H1 (cell line): Measurements from ENCODE around the gene TERC. TPM values are rescaled to one million over a fixed set of nuclear protein-coding genes. Genes with fewer than 3 reads are reported as not detected.

Source experiments
- CTCF ChIA-PET: fragments of 300-600 bp; sonication (Branson Sonifier 250); formaldehyde crosslinking; loops from one replicate; lab custom pipeline; 2021; ENCODE audit not compliant: partially characterized antibody; lab: Charles Lee
- POLR2A ChIA-PET: fragments of 300-600 bp; sonication (Branson Sonifier 250); formaldehyde crosslinking; loops from one replicate; lab custom pipeline; 2021; ENCODE audit warnings: inconsistent platforms; ENCODE audit not compliant: partially characterized antibody; lab: Charles Lee
- DNase-seq, 2 experiments: peaks; one replicate each; pipeline versions ENCODE4 v3.0.0 to v3.0.0-alpha.2; 2010 to 2022; ENCODE audit warnings: low spot score in 2 of 2, low read depth in 1 of 2, mixed read lengths in 1 of 2
- FAIRE-seq: peaks from 2 replicates; lab custom pipeline; 2011; peaks lifted over from hg19 to GRCh38; lab: Jason Lieb, UNC
- H2AFZ ChIP-seq: 2 replicates; pipeline ENCODE4 v1.8.1; 2012; ENCODE audit warnings: low read length, inconsistent platforms
- H2AK5ac ChIP-seq: 2 replicates; pipeline ENCODE4 v1.6.1; 2013; ENCODE audit warnings: low read depth, low read length
- H2BK120ac ChIP-seq: replicated peaks from 2 replicates; pipeline ENCODE3; 2013; ENCODE audit warnings: low read depth, low read length, inconsistent platforms
- H2BK12ac ChIP-seq: 2 replicates; pipeline ENCODE4 v1.6.1; 2013; ENCODE audit warnings: low read depth, low read length
- H2BK15ac ChIP-seq: 2 replicates; pipeline ENCODE4 v1.6.1; 2013; ENCODE audit warnings: low read length
- H2BK20ac ChIP-seq: 2 replicates; pipeline ENCODE4 v1.6.1; 2013; ENCODE audit warnings: low read length
- H2BK5ac ChIP-seq: 2 replicates; pipeline ENCODE4 v1.6.1; 2013; ENCODE audit warnings: low read depth, low read length
- H3K14ac ChIP-seq: 2 replicates; pipeline ENCODE4 v1.6.1; 2013; ENCODE audit warnings: inconsistent platforms; ENCODE audit not compliant: insufficient read length
- H3K18ac ChIP-seq: 2 replicates; pipeline ENCODE4 v1.6.1; 2013; ENCODE audit warnings: low read length; ENCODE audit errors: extremely low read depth
- H3K23ac ChIP-seq: 2 replicates; pipeline ENCODE4 v1.6.1; 2013; ENCODE audit warnings: inconsistent platforms; ENCODE audit not compliant: insufficient read length
- H3K23me2 ChIP-seq: 2 replicates; pipeline ENCODE4 v1.6.1; 2013; ENCODE audit warnings: low read depth, low read length
- H3K27ac ChIP-seq: 2 replicates; pipeline ENCODE4 v1.6.1; 2011; ENCODE audit warnings: low read depth, low read length, inconsistent platforms
- H3K27me3 ChIP-seq, 4 experiments: replicated peaks in 1 of 4; 1 replicate in 1 of 4; 2 replicates in 3 of 4; pipeline versions ENCODE4 v1.6.1 to v1.8.1; 2011 to 2013; ENCODE audit warnings: low read length in 3 of 4, mild to moderate bottlenecking in 3 of 4, inconsistent platforms in 2 of 4, mixed read lengths in 2 of 4, moderate library complexity in 1 of 4; ENCODE audit not compliant: control insufficient read depth in 3 of 4, insufficient read depth in 3 of 4; ENCODE audit errors: extremely low read depth in 1 of 4
- H3K36me3 ChIP-seq, 4 experiments: 2 replicates each; pipeline versions ENCODE4 v1.6.1 to v1.8.1; 2011 to 2013; ENCODE audit warnings: mild to moderate bottlenecking in 4 of 4, low read length in 3 of 4, moderate library complexity in 2 of 4, control low read depth in 1 of 4, inconsistent platforms in 1 of 4; ENCODE audit not compliant: insufficient read depth in 4 of 4, control insufficient read depth in 2 of 4
- H3K4ac ChIP-seq: replicated peaks from 2 replicates; pipeline ENCODE3; 2013; ENCODE audit warnings: low read length, low read depth, mixed read lengths, inconsistent platforms; ENCODE audit not compliant: insufficient read length
- H3K4me1 ChIP-seq, 4 experiments: replicated peaks in 1 of 4; 1 replicate in 1 of 4; 2 replicates in 3 of 4; pipeline versions ENCODE4 v1.6.1 to v1.8.1; 2011 to 2013; ENCODE audit warnings: low read length in 3 of 4, inconsistent platforms in 2 of 4, mixed read lengths in 1 of 4; ENCODE audit not compliant: insufficient read depth in 4 of 4, control insufficient read depth in 3 of 4
- H3K4me2 ChIP-seq, 2 experiments: 2 replicates each; pipeline versions ENCODE4 v1.6.1 to v1.8.1; 2011 to 2013; ENCODE audit warnings: low read depth in 2 of 2, low read length in 2 of 2, control low read depth in 1 of 2, inconsistent platforms in 1 of 2, mild to moderate bottlenecking in 1 of 2; ENCODE audit not compliant: insufficient read depth in 1 of 2
- H3K4me3 ChIP-seq, 4 experiments: fragments of 200-600, 300-600 bp in 1 of 4; sonication (generic), shearing (Covaris generic), sonication (Bioruptor Twin) in 1 of 4; 2 replicates each; pipeline versions ENCODE4 v1.5.1 to v1.8.1; 2011 to 2016; ENCODE audit warnings: low read length in 4 of 4, low read depth in 3 of 4, control low read depth in 2 of 4, inconsistent platforms in 2 of 4, mild to moderate bottlenecking in 2 of 4, mixed read lengths in 1 of 4, moderate library complexity in 1 of 4; ENCODE audit not compliant: insufficient read depth in 2 of 4; ENCODE audit errors: extremely low read depth in 1 of 4
- H3K56ac ChIP-seq: replicated peaks from 2 replicates; pipeline ENCODE3; 2013; ENCODE audit warnings: low read depth, mild to moderate bottlenecking, mixed read lengths, low read length, inconsistent platforms; ENCODE audit not compliant: insufficient read length
- H3K79me1 ChIP-seq: 2 replicates; pipeline ENCODE4 v1.6.1; 2013; ENCODE audit warnings: low read depth, low read length, control low read depth
- H3K79me2 ChIP-seq, 2 experiments: 2 replicates each; pipeline versions ENCODE4 v1.6.1 to v1.8.1; 2012 to 2013; ENCODE audit warnings: low read length in 2 of 2, mild to moderate bottlenecking in 2 of 2, inconsistent platforms in 1 of 2; ENCODE audit not compliant: insufficient read depth in 2 of 2, control insufficient read depth in 1 of 2
- H3K9ac ChIP-seq, 4 experiments: replicated peaks in 1 of 4; 1 replicate in 1 of 4; 2 replicates in 3 of 4; pipeline versions ENCODE4 v1.6.1 to v1.8.1; 2011 to 2013; ENCODE audit warnings: low read depth in 3 of 4, low read length in 3 of 4, control low read depth in 2 of 4, mild to moderate bottlenecking in 2 of 4, moderate library complexity in 2 of 4, inconsistent platforms in 1 of 4; ENCODE audit errors: extremely low read depth in 1 of 4
- H3K9me3 ChIP-seq, 2 experiments: 2 replicates each; pipeline versions ENCODE4 v1.6.1 to v1.8.1; 2012 to 2013; ENCODE audit warnings: mild to moderate bottlenecking in 2 of 2, moderate library complexity in 2 of 2, control low read depth in 1 of 2, inconsistent platforms in 1 of 2, low read depth in 1 of 2, low read length in 1 of 2, mixed read lengths in 1 of 2; ENCODE audit not compliant: insufficient read depth in 2 of 2
- H4K20me1 ChIP-seq, 2 experiments: replicated peaks in 1 of 2; 2 replicates each; pipeline versions ENCODE3 to v1.8.1; 2011 to 2013; ENCODE audit warnings: inconsistent platforms in 2 of 2, low read length in 2 of 2, mild to moderate bottlenecking in 1 of 2; ENCODE audit not compliant: insufficient read depth in 2 of 2, control insufficient read depth in 1 of 2
- H4K5ac ChIP-seq: 2 replicates; pipeline ENCODE4 v1.6.1; 2013; ENCODE audit warnings: low read length, low read depth, mixed read lengths, inconsistent platforms; ENCODE audit not compliant: insufficient read length
- H4K8ac ChIP-seq: 2 replicates; pipeline ENCODE4 v1.8.0; 2013; ENCODE audit warnings: mild to moderate bottlenecking, moderate library complexity, low read length, inconsistent platforms; ENCODE audit not compliant: insufficient read depth; ENCODE audit errors: extremely low read depth
- H4K91ac ChIP-seq: replicated peaks from 2 replicates; pipeline ENCODE3; 2013; ENCODE audit warnings: low read length, mixed read lengths, inconsistent platforms; ENCODE audit not compliant: insufficient read length
- ASH2L ChIP-seq: fragments of 200-600, 300-600 bp; sonication (generic); IDR thresholded peaks from one replicate; pipeline ENCODE4 v1.7.1; 2017; ENCODE audit warnings: low read length
- BACH1 ChIP-seq: IDR thresholded peaks from 2 replicates; pipeline ENCODE4 v1.6.1; 2012; ENCODE audit warnings: low read length, improper control_type of control experiment
- FOSL1 ChIP-seq: IDR thresholded peaks from 2 replicates; pipeline ENCODE4 v1.6.1; 2011; ENCODE audit warnings: mild to moderate bottlenecking, low read depth, low read length, moderate library complexity; ENCODE audit not compliant: insufficient read depth
- KDM4A ChIP-seq: IDR thresholded peaks from one replicate; pipeline ENCODE4 v1.7.1; 2012; ENCODE audit warnings: low read depth, mild to moderate bottlenecking, moderate library complexity, low read length, inconsistent platforms; ENCODE audit not compliant: severe bottlenecking
- RBBP5 ChIP-seq: IDR thresholded peaks from 2 replicates; pipeline ENCODE4 v1.7.1; 2012; ENCODE audit warnings: low read depth, mild to moderate bottlenecking, inconsistent platforms, low read length, moderate library complexity, borderline replicate concordance
- SAP30 ChIP-seq: fragments of 300-600 bp; sonication (generic); IDR thresholded peaks from 2 replicates; pipeline ENCODE4 v1.7.1; 2012; ENCODE audit warnings: low read length, moderate library complexity, mild to moderate bottlenecking, inconsistent platforms; ENCODE audit not compliant: insufficient read depth, insufficient replicate concordance
- SRF ChIP-seq: IDR thresholded peaks from 2 replicates; pipeline ENCODE4 v1.6.1; 2011; ENCODE audit warnings: mild to moderate bottlenecking, low read depth, low read length, moderate library complexity
- TEAD4 ChIP-seq: IDR thresholded peaks from 2 replicates; pipeline ENCODE4 v1.6.1; 2012; ENCODE audit warnings: low read depth, low read length, inconsistent platforms, mixed read lengths
- WGBS, 2 experiments: shearing (Covaris generic) in 1 of 2; methylation state at CpG; one replicate each; pipeline versions ENCODE4 v1.1.6 to v1.1.7; 2013 to 2015; ENCODE audit warnings: low lambda C conversion rate in 2 of 2, mixed read lengths in 2 of 2, inconsistent platforms in 1 of 2, low coverage in 1 of 2, missing lambda C conversion rate in 1 of 2; ENCODE audit not compliant: insufficient replicate concordance in 2 of 2, insufficient coverage in 1 of 2, insufficient read length in 1 of 2; ENCODE audit errors: extremely low coverage in 1 of 2, missing lambda C conversion rate in 1 of 2; 5-methylcytosine and 5-hydroxymethylcytosine counted together
- polyA plus RNA-seq, 7 experiments: library from polyadenylated mRNA; depleted of rRNA in 3 of 7; stranded (reverse) in 5 of 7; unstranded in 2 of 7; fragments of >200 nt in 5 of 7; fragments of 200-250 nt in 2 of 7; gene quantifications; 1 replicate in 5 of 7; 2 replicates in 1 of 7; 4 replicates in 1 of 7; pipeline versions ENCODE4 v1.2.1 to v1.2.3, GENCODE V29; 2011 to 2013; ENCODE audit warnings: missing spikeins in 2 of 7, mixed read lengths in 2 of 7
- total RNA-seq: library from RNA; stranded (reverse); fragmentation: NEBNext Ultra II Directional; extraction: Animal tissue kit (Norgen Biotek cat#: 25700); gene quantifications from 2 replicates; pipeline ENCODE4 v1.2.1, GENCODE V29; 2021

TERC gene
- total and polyA plus RNA-seq, 2 of the 8 experiments (the other 6 are each of a cell fraction or from before 2014, with no cell fraction given) = 2.3 to 17.0 TPM

- Histone ChIP-seq H3K27ac (peak overlapping the region; percentile 86), H4K8ac (peak overlapping the region; percentile 93; the same call in 1 of the 2 replicates), H3K9ac (peak overlapping the region; percentile 76 to 89 (median 86)), H3K79me2 (no peaks in the 10 kb centered on the region), H2BK5ac (peak overlapping the region; percentile 82), H3K36me3 (no peaks in the 10 kb centered on the region), H2AFZ (no peak overlapping the region), H4K91ac (no peak overlapping the region), H3K4ac (no peak overlapping the region), H3K4me2 (peak overlapping the region; percentile 69 to 94), H2AK5ac (no peak overlapping the region), H3K23me2 (peaks cover 4% of the 10 kb centered on the region; the same call in 1 of the 2 replicates), H2BK120ac (no peak overlapping the region), H3K56ac (peak overlapping the region; percentile 33), H4K5ac (peak overlapping the region; percentile 31), H3K4me1 (peaks cover 0 to 2% (median 0%) of the 10 kb centered on the region in 4 experiments; a peak in 3 of 7 replicates), H3K23ac (no peak overlapping the region), H3K18ac (peak overlapping the region; percentile 81), H2BK20ac (no peak overlapping the region), H3K79me1 (no peaks in the 10 kb centered on the region), H3K27me3 (no peaks in the 10 kb centered on the region), H3K4me3 (peak overlapping the region; percentile 65 to 83 (median 79)), H4K20me1 (no peaks in the 10 kb centered on the region), H2BK12ac (peak overlapping the region; percentile 71; the same call in 1 of the 2 replicates), H2BK15ac (no peak overlapping the region), H3K14ac (no peak overlapping the region), H3K9me3 (peaks cover 0 to 3% of the 10 kb centered on the region in 2 experiments; a peak in 1 of 4 replicates)
- DNase-seq = peak in 1 of 2 experiments; percentile 47
- ChIA-PET POLR2A (interaction anchor here (0.6 to 4.7 kb wide), 8 partner anchors 9 to 591 kb away, joined by 3 to 30 read pairs (median 3); partner anchors contain the start of genes LRRC34, LRRIQ4, MYNN and SEC62), CTCF (interaction anchor here (1.6 to 3.5 kb wide), 4 partner anchors 9 to 53 kb away, joined by 3 to 13 read pairs (median 9); partner anchors contain the start of genes LRRC34, LRRIQ4 and MYNN)
- FAIRE-seq = no peak
- WGBS, 2 experiments = 18% methylated on average over 17 of the region's 46 CpGs; no CpG with 5 or more reads in 1 of the 2 experiments
- TF ChIP-seq SAP30 (peak; percentile 33), FOSL1 (no peak), TEAD4 (no peak), BACH1 (peak; percentile 43; the same call in 1 of the 2 replicates), RBBP5 (peak; percentile 54; the same call in 1 of the 2 replicates), KDM4A (no peak), ASH2L (peak; percentile 85), SRF (peak; percentile 72; the same call in 1 of the 2 replicates)
These were observed 463 bp downstream of the TERC start for GRCh38 chr3:169764312-169764881.
